Spleen (tissue), 13 donors: Measurements from ENCODE around the gene SLC5A12. TPM values are rescaled to one million over a fixed set of nuclear protein-coding genes. Genes with fewer than 3 reads are reported as not detected.

Experiments
- DNase-seq: peaks from one replicate; pipeline ENCODE4 v3.0.0-alpha.2; 2020
- H3K27ac ChIP-seq, 8 donors: fragments of 200-600 bp; sonication (generic) in 7 of 8; 1 replicate in 4 of 8; 2 replicates in 4 of 8; pipeline versions ENCODE4 v1.5.0 to v1.8.0; 2016 to 2021; ENCODE audit warnings: inconsistent platforms in 4 of 8, mild to moderate bottlenecking in 4 of 8, moderate library complexity in 1 of 8
- H3K27me3 ChIP-seq, 7 donors: fragments of 200-600 bp; sonication (generic) in 6 of 7; replicated peaks in 1 of 7; 1 replicate in 4 of 7; 2 replicates in 3 of 7; pipeline versions ENCODE4 v1.5.0 to v1.8.0; 2016 to 2021; ENCODE audit warnings: inconsistent platforms in 3 of 7, mild to moderate bottlenecking in 1 of 7
- H3K36me3 ChIP-seq, 6 donors: fragments of 200-600 bp; sonication (generic) in 5 of 6; 1 replicate in 4 of 6; 2 replicates in 2 of 6; pipeline versions ENCODE4 v1.5.0 to v1.8.0; 2016 to 2021; ENCODE audit warnings: inconsistent platforms in 2 of 6
- H3K4me1 ChIP-seq, 6 donors: fragments of 200-600 bp; sonication (generic) in 5 of 6; 1 replicate in 3 of 6; 2 replicates in 3 of 6; pipeline versions ENCODE4 v1.5.0 to v1.8.0; 2016 to 2021; ENCODE audit warnings: inconsistent platforms in 3 of 6
- H3K4me3 ChIP-seq, 8 donors: fragments of 200-600 bp; sonication (generic) in 7 of 8; 1 replicate in 4 of 8; 2 replicates in 4 of 8; pipeline versions ENCODE4 v1.5.0 to v1.8.0; 2016 to 2021; ENCODE audit warnings: inconsistent platforms in 4 of 8, mild to moderate bottlenecking in 4 of 8, moderate library complexity in 2 of 8
- H3K9me3 ChIP-seq, 8 donors: fragments of 200-600 bp; sonication (generic) in 7 of 8; 1 replicate in 4 of 8; 2 replicates in 4 of 8; pipeline versions ENCODE4 v1.5.0 to v1.8.0; 2016 to 2021; ENCODE audit warnings: inconsistent platforms in 4 of 8
- CTCF ChIP-seq, 11 experiments: fragments of 200-600 bp in 7 of 11; fragments of 450-650 bp in 4 of 11; sonication (generic) in 4 of 11; IDR thresholded peaks in 8 of 11; conservative IDR thresholded peaks in 3 of 11; 1 replicate in 7 of 11; 2 replicates in 4 of 11; pipeline versions ENCODE4 v1.4.0 to v1.8.0; 2016 to 2021; ENCODE audit warnings: antibody characterized with exemption in 11 of 11, inconsistent platforms in 4 of 11, mild to moderate bottlenecking in 1 of 11
- POLR2A ChIP-seq, 3 donors: fragments of 450-650 bp; IDR thresholded peaks; one replicate each; pipeline ENCODE4 v1.5.1; 2017; ENCODE audit warnings: antibody characterized with exemption in 3 of 3, mild to moderate bottlenecking in 1 of 3
- POLR2AphosphoS5 ChIP-seq, 3 donors: sonication (generic); formaldehyde crosslinking; IDR thresholded peaks; one replicate each; pipeline ENCODE4 v1.5.1; 2017; ENCODE audit warnings: antibody characterized with exemption in 3 of 3
- WGBS, 5 donors: extraction: QIAGEN DNeasy Blood & Tissue Kit in 3 of 5; methylation state at CpG; one replicate each; pipeline versions ENCODE4 v1.1.5 to v1.1.7; 2013 to 2018; 5-methylcytosine and 5-hydroxymethylcytosine counted together
- intact Hi-C: fragments of 100-400 bp; cut with DNase I; formaldehyde crosslinking; loops from one replicate; pipeline ENCODE4 v1.15.0; 2023; ENCODE audit warnings: low total_unique reads
- long read RNA-seq, 2 donors: transcript quantifications; one replicate each; lab custom pipeline, GENCODE V29; 2026
- polyA plus RNA-seq, 3 donors: library from polyadenylated mRNA; stranded (reverse); fragments of 200-250 nt; gene quantifications; one replicate each; pipeline ENCODE4 v1.2.1, GENCODE V29; 2013
- total RNA-seq, 7 donors: library from RNA; depleted of rRNA in 3 of 7; stranded (reverse); fragments of >200 nt in 3 of 7; fragmentation: NEBNext Ultra II Directional in 4 of 7; extraction: Animal tissue kit (Norgen Biotek cat#: 25700) in 4 of 7; gene quantifications; one replicate each; pipeline versions ENCODE4 v1.1.0 to v1.2.1, GENCODE V29; 2016 to 2021
- donor health status: healthy with polysubstance abuse.
- donor health status: DM: no; HTN: no; CAD: no; lungs with moderate emphysema.
- donor health status: DM: no; HTN: no; CAD: no.
- donor health status: Bipolar disorder and iron deficiency.
- donor health status: healthy.
- donor health status: DM: no; HTN: no; CAD: no.
- donor health status: DM: yes; HTN: yes; CAD: no.

Gene SLC5A12, protein sequence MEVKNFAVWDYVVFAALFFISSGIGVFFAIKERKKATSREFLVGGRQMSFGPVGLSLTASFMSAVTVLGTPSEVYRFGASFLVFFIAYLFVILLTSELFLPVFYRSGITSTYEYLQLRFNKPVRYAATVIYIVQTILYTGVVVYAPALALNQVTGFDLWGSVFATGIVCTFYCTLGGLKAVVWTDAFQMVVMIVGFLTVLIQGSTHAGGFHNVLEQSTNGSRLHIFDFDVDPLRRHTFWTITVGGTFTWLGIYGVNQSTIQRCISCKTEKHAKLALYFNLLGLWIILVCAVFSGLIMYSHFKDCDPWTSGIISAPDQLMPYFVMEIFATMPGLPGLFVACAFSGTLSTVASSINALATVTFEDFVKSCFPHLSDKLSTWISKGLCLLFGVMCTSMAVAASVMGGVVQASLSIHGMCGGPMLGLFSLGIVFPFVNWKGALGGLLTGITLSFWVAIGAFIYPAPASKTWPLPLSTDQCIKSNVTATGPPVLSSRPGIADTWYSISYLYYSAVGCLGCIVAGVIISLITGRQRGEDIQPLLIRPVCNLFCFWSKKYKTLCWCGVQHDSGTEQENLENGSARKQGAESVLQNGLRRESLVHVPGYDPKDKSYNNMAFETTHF
- total RNA-seq = 1 to 10 TPM in 1 of 7 donors, under 1 TPM in 5, not detected in 1; 0.05 to 1.3 (median 0.56) TPM
- under 1 TPM in 1 of 3 donors, not detected in 2; 0.10 TPM for polyA plus RNA-seq
- long read RNA-seq, donor 1 = 0 reads
- long read RNA-seq, donor 2 = 0 reads

DNA sequence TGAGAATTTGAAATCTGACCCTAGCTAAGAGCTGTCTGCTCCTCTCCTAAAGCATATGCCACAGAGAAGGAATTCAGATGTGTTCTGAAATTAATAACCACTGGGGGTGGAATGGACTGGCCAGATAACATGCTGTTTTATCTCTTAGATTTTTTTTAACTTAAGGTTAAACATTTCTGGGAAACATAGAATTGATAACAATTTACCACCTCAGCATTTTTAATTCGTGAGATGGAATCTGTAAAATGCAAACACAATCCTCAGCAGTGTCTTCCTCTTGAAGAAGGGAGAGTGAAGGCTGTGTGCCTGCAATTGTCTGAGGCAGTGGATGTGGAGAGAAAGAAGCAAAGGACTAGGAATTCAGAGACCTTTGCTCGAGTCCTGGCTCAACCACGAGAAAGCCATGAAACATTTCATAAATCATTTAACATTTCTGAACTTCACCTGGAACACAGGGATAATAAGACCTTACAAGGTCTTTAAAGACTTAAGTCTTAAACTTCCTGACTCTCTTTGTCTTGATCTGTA, at the start of gene SLC5A12:
Gene SLC5A12, minus strand, starts transcription at position 113 of the 528 bp plus-strand sequence. CDS start 346 bp downstream, outside the sequence.
- no peak for DNase-seq
- no peak for TF ChIP-seq CTCF (IDR thresholded peaks at IDR 0.05 in 8 of 11, conservative IDR thresholded peaks at IDR 0.05 in 3 of 11)
- no peak for TF ChIP-seq POLR2A (IDR thresholded peaks at IDR 0.05)
- TF ChIP-seq POLR2AphosphoS5 (IDR thresholded peaks at IDR 0.05) = no peak
- 49 to 67% (median 56%) methylated on average over 3 of the region's 3 CpGs for WGBS, 5 donors
- intact Hi-C loops = no loop called here
- H3K36me3 ChIP-seq = no peaks in the 10 kb centered on the region
- no peak within 1 kb of the TSS for H3K27ac ChIP-seq
- no peak within 1 kb of the TSS for H3K4me3 ChIP-seq
- H3K27me3 ChIP-seq = no peaks in the 10 kb centered on the region
- peaks cover 0 to 4% (median 0%) of the 10 kb centered on the region in 8 donors for H3K9me3 ChIP-seq
- no peaks in the 10 kb centered on the region for H3K4me1 ChIP-seq

DNA sequence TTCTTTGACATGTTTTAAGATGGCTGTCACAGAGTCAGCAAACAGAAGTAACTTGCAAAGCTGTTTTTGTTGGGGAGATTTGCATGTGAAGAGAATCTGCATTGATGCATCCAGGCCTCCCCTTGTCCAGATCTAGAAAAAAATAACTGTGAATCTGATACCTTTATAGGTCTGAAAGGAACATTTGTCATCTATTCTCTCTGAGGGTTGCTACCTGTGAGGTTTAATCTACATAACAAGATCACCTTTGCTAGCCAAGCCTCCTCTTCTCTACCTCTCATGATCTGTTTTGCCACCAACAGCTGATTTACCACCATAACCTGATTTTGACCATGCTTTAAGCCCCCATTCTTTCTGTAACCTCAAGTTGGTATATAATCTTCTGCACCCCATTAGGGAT, 47.2 kb upstream of the SLC5A12 start:
- intact Hi-C loops = loop anchor here (5.0 kb wide), 1 partner anchor 123 kb away; no protein-coding TSS in a partner anchor
- Histone ChIP-seq H3K27me3 (no peaks in the 10 kb centered on the region), H3K4me3 (no peak overlapping the region), H3K9me3 (peaks cover 0 to 4% (median 0%) of the 10 kb centered on the region in 8 donors), H3K27ac (no peak overlapping the region), H3K4me1 (no peaks in the 10 kb centered on the region), H3K36me3 (no peaks in the 10 kb centered on the region)
- no peak for TF ChIP-seq POLR2A (IDR thresholded peaks at IDR 0.05)
- TF ChIP-seq CTCF (IDR thresholded peaks at IDR 0.05 in 8 of 11, conservative IDR thresholded peaks at IDR 0.05 in 3 of 11) = no peak
- TF ChIP-seq POLR2AphosphoS5 (IDR thresholded peaks at IDR 0.05) = no peak
- DNase-seq = no peak

DNA sequence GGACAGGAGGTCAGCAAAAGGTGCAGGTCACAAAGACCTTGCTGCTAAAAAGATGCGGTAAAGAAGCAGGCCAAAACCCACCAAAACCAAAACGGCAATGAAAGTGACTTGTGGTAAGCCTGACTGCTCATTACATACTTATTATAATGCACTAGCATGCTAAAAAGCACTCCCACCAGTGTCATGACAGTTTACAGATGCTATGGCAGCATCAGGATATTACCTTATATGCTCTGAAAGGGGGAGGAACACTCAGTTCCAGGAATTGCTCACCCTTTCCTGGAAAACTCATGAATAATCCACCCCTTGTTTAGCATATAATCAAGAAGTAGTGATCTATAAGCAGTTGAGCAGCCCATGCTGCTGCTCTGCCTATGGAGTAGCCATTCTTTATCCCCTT, 45.2 kb upstream of the SLC5A12 start:
- Histone ChIP-seq H3K4me3 (no peak overlapping the region), H3K4me1 (no peaks in the 10 kb centered on the region), H3K27ac (no peak overlapping the region), H3K36me3 (no peaks in the 10 kb centered on the region), H3K9me3 (peaks cover 0 to 4% (median 0%) of the 10 kb centered on the region in 8 donors), H3K27me3 (no peaks in the 10 kb centered on the region)
- 72 to 96% (median 79%) methylated on average over 2 of the region's 2 CpGs for WGBS, 5 donors
- no peak for TF ChIP-seq POLR2AphosphoS5 (IDR thresholded peaks at IDR 0.05)
- TF ChIP-seq CTCF (IDR thresholded peaks at IDR 0.05 in 8 of 11, conservative IDR thresholded peaks at IDR 0.05 in 3 of 11) = no peak
- TF ChIP-seq POLR2A (IDR thresholded peaks at IDR 0.05) = no peak
- intact Hi-C loops = loop anchor here (5.0 kb wide), 1 partner anchor 125 kb away; no protein-coding TSS in a partner anchor
- no peak for DNase-seq
